ENCODE results near the gene CRLF3. TPM values are rescaled to one million over a fixed set of nuclear protein-coding genes. Genes with fewer than 3 reads are reported as not detected.
A peak's percentile ranks its signal among the peaks of the same experiment; 100 is the strongest.
"Not testable (repeated sequence)": the region's sequence is repeated elsewhere in the genome, so short reads cannot be mapped to it uniquely, and the experiment has no call there.

Gene CRLF3
- total RNA-seq, 2 donors from 2014 or later = 12.0 to 18.0 TPM

DNA sequence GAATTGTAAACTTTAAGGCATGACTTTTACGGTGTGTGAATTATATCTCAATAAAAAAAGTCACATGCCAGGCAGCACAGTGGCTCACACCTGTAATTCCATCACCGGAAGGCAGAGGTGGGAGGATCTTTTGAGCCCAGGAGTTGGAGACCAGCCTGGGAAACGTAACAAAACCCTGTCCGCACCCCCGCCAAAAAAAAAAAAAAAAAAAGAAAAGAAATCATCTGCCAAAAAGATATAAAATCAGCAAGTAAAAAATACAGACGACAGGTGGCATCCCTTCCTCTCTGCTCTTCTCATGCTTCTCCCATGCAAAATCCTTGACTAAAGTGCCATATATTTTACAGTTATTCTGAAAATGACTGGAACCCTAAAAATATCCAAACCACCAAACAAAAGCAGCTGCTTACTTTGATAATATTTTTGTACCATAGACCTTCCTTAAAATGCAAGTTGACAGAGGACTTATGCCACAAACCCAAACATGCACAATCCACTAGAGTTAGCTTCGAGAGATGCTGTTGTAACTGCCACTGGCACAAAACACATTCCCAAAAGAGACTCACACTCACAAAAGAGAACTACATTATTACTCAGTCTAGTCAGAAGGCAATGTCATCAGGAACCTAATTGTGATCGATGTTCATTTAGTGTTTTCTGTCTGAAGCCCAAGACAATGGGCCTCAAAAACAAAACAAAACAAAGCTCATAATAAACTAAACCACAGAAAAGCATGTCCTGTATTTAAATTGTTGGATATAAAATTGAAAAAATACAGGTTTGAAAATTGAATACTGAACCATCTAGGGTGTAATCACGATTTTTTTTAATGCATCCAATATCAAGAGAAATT lies 2.4 kb downstream of the CRLF3 start:
- Histone ChIP-seq H3K4me1 (no peaks in the 10 kb centered on the region), H3K36me3 (no peaks in the 10 kb centered on the region), H3K4me3 (no peak overlapping the region), H3K9ac (ENCODE audit: low read depth in 2 of 2, low read length in 2 of 2) (peak overlapping the region in 1 of 2 donors; percentile 21), H3K9me3 (no peaks in the 10 kb centered on the region), H3K27ac (peak overlapping the region; percentile 8), H3K27me3 (no peaks in the 10 kb centered on the region)
- intact Hi-C loops (cut with DNase I) = no loop called here
- TF ChIP-seq, protein P1, sequence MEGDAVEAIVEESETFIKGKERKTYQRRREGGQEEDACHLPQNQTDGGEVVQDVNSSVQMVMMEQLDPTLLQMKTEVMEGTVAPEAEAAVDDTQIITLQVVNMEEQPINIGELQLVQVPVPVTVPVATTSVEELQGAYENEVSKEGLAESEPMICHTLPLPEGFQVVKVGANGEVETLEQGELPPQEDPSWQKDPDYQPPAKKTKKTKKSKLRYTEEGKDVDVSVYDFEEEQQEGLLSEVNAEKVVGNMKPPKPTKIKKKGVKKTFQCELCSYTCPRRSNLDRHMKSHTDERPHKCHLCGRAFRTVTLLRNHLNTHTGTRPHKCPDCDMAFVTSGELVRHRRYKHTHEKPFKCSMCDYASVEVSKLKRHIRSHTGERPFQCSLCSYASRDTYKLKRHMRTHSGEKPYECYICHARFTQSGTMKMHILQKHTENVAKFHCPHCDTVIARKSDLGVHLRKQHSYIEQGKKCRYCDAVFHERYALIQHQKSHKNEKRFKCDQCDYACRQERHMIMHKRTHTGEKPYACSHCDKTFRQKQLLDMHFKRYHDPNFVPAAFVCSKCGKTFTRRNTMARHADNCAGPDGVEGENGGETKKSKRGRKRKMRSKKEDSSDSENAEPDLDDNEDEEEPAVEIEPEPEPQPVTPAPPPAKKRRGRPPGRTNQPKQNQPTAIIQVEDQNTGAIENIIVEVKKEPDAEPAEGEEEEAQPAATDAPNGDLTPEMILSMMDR (IDR thresholded peaks at IDR 0.05) = no peak
- DNase-seq = peak; percentile 54

- DNase-seq = no peak
- Histone ChIP-seq H3K36me3 (no peaks in the 10 kb centered on the region), H3K9me3 (no peaks in the 10 kb centered on the region), H3K27ac (peak overlapping the region; percentile 28), H3K9ac (ENCODE audit: low read depth in 2 of 2, low read length in 2 of 2) (no peak overlapping the region), H3K27me3 (no peaks in the 10 kb centered on the region), H3K4me3 (no peak overlapping the region), H3K4me1 (no peaks in the 10 kb centered on the region)
- TF ChIP-seq, protein P1 (IDR thresholded peaks at IDR 0.05) = no peak
- intact Hi-C loops (cut with DNase I) = no loop called here
Observed at GRCh38 chr17:30819971-30820705, 4.4 kb downstream of the CRLF3 start.

DNA sequence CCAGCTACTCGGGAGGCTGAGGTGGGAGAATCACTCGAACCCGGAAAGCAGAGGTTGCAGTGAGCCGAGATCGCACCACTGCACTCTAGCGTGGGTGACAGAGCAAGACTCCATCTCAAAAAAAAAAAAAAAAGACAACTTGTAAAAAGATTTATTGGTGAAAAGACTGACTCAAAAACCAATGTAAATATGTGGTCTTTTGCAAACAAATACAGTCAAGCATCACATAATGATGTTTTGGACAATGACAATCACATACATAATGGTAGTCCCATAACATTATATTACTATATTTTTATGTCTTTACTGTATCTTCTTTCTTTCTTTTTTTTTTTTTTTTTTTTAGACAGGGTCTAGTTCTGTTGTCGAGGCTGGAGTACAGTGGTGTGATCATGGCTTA lies 8.3 kb downstream of the CRLF3 start:
- no peak overlapping the region for H3K27ac ChIP-seq
- no peak overlapping the region for H3K4me3 ChIP-seq
- no peaks in the 10 kb centered on the region for H3K9me3 ChIP-seq
- TF ChIP-seq, protein P1 (IDR thresholded peaks at IDR 0.05) = no peak
- no peak for DNase-seq
- intact Hi-C loops (cut with DNase I) = no loop called here
- H3K9ac ChIP-seq (ENCODE audit: low read depth in 2 of 2, low read length in 2 of 2) = no peak overlapping the region
- H3K36me3 ChIP-seq = no peaks in the 10 kb centered on the region
- no peaks in the 10 kb centered on the region for H3K4me1 ChIP-seq
- no peaks in the 10 kb centered on the region for H3K27me3 ChIP-seq

DNA sequence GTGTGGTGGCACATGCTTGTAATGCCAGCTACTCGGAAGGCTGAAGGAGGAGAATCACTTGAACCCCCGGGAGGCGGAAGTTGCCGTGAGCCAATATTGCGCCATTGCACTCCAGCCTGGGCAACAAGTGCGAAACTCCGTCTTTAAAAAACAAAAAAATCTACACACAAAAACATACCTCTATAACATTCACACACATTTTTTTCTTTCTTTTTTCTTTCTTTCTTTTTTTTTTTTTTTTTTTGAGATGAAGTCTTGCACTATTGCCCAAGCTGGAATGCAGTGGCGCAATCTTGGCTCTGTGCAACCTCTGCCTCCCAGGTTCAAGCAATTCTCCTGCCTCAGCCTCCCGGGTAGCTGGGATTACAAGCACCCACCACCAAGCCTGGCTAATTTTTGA lies 9.6 kb downstream of the CRLF3 start:
- intact Hi-C loops (cut with DNase I); H3K4me1 ChIP-seq; H3K27me3 ChIP-seq; H3K4me3 ChIP-seq; H3K9ac ChIP-seq (ENCODE audit: low read depth in 2 of 2, low read length in 2 of 2); H3K36me3 ChIP-seq; DNase-seq; H3K27ac ChIP-seq; H3K9me3 ChIP-seq: not testable (repeated sequence)

- H3K9ac ChIP-seq (ENCODE audit: low read depth in 2 of 2, low read length in 2 of 2); H3K9me3 ChIP-seq; DNase-seq; H3K27me3 ChIP-seq; H3K4me3 ChIP-seq; H3K27ac ChIP-seq; intact Hi-C loops (cut with DNase I); H3K36me3 ChIP-seq; H3K4me1 ChIP-seq: not testable (repeated sequence)
Observed at GRCh38 chr17:30814236-30814635, 10.3 kb downstream of the CRLF3 start.

DNA sequence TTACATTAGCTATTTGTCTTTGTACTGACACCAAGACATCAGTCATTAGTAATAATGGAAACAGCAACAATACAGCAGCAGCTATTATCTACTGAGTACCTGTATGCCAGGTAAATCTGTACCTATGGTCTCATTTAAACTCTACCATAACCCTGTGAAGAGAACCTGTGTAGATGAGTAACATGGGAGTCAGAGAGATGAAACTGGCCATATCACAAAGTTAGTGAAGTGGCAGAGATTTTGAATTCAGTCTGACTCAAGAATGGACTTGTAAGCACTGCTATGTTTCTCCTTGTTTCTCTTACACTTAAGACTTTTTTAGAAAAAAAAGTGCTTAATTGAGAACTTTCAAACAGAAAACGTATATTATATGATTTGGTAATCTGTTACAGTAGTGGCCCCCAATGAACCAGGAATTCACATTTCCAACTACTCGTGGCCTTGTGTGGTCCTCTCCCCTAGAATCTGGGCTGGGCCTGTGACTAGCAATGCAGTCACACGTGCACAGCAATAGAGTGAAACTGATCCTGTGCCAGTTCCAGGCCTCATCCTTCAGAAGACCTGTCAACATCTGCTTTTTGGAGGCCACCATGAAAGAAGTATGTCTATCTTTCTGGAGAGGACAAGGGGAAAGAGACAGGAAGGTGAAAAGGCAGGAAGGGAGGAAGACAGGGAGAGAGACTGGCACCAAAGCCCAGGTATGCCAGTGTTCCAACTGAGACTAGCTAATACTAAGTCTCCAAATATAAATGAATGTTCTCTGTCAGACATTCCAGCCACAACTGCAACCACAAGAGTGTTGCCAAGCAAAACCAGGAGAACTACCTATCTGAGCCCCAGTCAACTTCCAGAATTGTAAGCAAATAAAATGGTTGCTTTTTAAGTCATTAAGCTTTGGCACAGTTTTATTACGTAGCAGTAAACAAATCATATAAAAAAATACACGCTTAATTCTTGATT lies 12.0 kb downstream of the CRLF3 start:
- no peaks in the 10 kb centered on the region for H3K9me3 ChIP-seq
- no peak for DNase-seq
- no peak overlapping the region for H3K27ac ChIP-seq
- no peaks in the 10 kb centered on the region for H3K4me1 ChIP-seq
- H3K9ac ChIP-seq (ENCODE audit: low read depth in 2 of 2, low read length in 2 of 2) = peak overlapping the region in 1 of 2 donors; percentile 12
- intact Hi-C loops (cut with DNase I) = no loop called here
- H3K4me3 ChIP-seq = no peak overlapping the region
- TF ChIP-seq, protein P1 (IDR thresholded peaks at IDR 0.05) = no peak
- H3K36me3 ChIP-seq = no peaks in the 10 kb centered on the region
- H3K27me3 ChIP-seq = no peaks in the 10 kb centered on the region
